ENCODE results near the gene TIMM21.

Gene TIMM21

DNA sequence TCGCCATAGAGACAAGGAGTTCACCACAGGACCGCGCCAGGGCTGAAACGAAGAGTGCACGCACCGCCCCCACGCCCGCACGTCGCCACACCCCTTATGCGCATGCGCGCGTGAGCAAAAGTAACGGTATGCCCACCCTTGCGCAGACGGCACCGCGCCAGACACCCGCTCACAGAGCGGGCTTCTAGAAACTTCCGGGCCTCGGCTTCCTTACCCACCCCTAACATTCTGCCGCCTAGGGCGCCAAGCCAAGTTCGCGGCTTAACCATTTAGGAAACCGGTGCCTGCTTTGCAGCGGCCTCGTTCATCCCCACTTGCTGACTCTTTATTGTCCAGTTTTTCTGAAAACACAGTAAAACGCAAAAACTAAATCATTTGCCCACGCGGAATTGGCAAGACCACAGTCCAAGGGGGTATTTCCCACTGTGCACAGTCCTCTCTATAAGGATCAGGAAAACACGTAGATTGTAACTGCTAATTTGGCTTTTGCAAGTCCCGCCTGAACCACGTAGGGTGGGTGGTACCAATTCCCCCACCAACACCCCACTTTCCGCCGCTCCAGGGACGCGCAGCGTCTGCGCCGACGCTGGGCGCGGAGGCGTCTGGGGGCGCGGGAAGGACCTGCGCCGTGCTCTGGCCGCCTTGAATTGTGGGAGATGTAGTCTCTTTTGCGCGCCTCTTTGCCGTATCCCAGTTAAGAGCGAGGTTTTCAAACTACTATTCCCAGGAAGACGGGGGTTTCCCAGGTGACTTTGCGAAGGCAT is at the start of gene TIMM21, which contains the start of gene FBXO15:
TIMM21 (plus strand) TSS at position 745 of the 764 bp plus-strand sequence. CDS start 286 bp downstream, outside the sequence.
FBXO15 (minus strand) TSS at position 56 of the 764 bp plus-strand sequence; CDS start at position 7, 49 bp downstream.
- DNase-seq, result peak; percentile 96

GRCh38 chr18:74108460-74108859 is 39.9 kb upstream of the TIMM21 start:
- DNase-seq, result no peak

GRCh38 chr18:74110149-74110548 is 38.2 kb upstream of the TIMM21 start:
- no peak for DNase-seq

GRCh38 chr18:74110976-74111375 is 37.3 kb upstream of the TIMM21 start:
- DNase-seq, result no peak

- no peak for DNase-seq
Observed at GRCh38 chr18:74113711-74114110, 34.6 kb upstream of the TIMM21 start.

DNA sequence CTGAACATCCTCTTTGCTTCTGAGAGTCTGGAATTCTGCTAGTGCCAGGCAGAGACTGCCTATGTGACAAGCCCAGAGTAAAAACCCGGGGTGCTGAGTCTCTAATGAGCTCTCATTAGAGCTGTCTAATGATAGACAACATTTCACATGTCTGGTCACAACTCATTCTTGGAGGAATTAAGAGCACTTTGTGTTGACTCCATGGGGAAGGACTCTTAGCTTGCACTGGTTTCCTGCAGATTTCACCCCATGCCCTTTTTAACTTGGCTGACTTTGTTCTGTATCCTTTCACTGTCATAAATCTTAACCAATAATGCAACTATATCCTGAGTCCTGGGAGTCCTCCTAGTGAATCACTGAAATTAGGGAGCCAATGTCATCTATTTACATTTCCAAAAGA is 34.2 kb upstream of the TIMM21 start:
- no peak for DNase-seq

DNA sequence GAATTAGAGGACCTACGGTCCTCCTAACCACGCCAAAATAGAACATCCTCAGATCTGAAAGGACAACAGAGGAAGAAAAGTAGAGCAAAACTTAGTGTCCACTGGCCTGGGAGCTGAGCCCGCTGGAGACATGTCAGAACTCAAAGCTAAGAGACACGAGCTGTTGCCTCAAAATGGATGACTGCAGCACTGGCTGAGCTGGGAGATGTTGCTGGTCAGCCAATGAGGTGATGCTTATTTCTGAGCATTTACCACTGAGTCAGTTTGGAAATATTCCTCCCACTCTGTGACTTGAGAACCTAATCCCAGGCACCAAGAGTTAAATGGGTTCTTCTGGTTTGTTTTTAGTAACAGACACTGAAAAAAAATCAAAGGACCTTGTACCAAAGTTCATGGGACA is 33.3 kb upstream of the TIMM21 start:
- DNase-seq, result no peak

GRCh38 chr18:74116633-74117554 is 31.4 kb upstream of the TIMM21 start:
- peak; percentile 8 for DNase-seq

DNA sequence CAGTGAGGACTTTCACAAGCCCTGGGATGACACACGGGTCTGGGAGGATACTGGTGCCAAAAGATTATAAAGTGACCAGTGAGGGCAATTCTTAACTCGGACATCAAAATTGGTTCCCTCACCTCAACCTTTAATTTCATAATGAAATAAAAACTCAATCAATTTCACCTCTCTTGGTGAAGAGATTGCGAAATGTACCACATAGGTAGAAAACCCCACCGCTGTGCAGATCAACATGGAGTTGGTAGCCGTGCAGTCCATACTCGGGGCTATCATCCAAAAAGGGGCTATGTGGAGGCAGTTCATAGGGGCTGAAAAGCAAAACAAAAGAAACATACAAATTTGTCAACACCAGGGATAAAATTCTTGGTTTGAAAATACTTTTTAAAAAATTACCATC is 25.1 kb upstream of the TIMM21 start:
- DNase-seq, result no peak

GRCh38 chr18:74124642-74125041 is 23.7 kb upstream of the TIMM21 start:
- no peak for DNase-seq

- DNase-seq, result no peak
Observed at GRCh38 chr18:74126684-74127655, 21.4 kb upstream of the TIMM21 start.

DNA sequence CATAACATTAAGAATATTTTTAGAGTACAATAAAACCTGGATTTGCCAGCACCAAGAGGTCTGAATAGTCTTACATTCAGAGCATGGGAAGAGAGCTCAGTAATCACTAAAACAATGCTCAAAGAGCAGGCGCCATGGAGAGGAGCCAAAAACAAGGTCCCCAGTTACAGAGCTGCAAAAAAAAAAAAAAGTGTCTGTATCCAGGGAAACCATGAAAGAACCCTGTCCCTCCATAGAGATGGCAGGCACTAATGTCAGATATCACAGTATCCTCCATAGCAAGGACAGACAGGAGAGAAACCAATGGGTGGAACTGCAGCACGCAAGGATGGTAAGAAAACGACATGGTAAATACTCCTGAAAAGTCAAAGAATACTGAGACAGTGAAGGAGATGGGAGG is 20.2 kb upstream of the TIMM21 start:
- no peak for DNase-seq

DNA sequence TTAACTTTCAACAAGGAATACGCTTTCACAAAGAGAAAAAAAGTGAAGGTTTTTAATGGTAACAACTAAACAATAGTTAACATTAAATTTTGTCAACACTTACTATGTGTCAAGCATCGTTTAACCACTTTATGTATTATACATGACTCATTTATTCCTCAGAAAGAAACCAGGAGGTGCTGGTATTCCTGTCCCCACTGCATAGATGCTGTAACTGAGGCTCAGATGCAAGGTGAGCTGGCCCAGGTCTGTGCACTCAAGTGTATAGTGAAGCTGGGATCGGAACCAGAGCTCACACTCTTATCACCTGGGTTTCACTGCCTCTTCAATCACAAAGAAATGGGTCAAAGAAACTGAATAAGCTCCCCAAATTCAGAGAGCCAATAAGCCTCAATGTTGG is 17.2 kb upstream of the TIMM21 start:
- DNase-seq, result no peak

DNA sequence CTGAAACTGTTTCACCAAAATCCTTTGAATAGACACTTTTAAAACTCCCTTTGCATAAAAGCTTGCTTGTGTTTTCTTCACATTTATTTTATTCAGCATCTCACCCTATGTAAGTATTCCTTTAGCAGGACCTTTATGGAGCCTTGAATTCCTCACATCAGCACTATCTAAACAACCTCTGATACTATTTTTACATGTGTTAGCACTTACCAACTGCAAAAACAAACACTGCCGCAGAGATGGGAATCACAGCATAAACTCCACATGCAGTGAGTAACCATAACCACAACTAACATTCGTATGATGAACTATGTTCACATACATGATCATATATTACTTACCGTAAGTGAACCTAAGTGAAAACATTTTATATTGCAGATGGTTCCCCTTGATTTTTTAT is 16.1 kb upstream of the TIMM21 start:
- DNase-seq, result no peak

- no peak for DNase-seq
Observed at GRCh38 chr18:74137920-74138538, 10.3 kb upstream of the TIMM21 start.

DNA sequence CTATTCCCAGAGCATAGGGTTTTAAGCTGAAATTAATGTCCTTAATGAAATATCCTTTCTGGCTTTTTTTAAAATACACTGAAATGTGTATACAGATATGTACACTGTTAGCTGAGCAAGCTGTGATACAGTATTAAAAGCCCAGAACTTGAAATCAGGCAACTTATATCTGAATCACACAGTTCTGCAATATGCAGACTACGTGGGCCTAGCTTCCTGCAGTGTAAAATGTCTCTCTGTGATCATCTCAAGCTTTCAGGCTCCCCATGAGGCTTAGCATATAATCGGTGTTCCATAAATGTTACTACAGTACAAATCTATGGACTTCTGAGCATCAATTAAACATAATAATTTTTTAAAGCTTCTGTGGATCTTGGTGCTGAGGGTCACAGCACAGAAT is 8.9 kb upstream of the TIMM21 start:
- no peak for DNase-seq

- no peak for DNase-seq
Observed at GRCh38 chr18:74139888-74140287, 8.4 kb upstream of the TIMM21 start.

- DNase-seq, result no peak
Observed at GRCh38 chr18:74140582-74140981, 7.7 kb upstream of the TIMM21 start.

DNA sequence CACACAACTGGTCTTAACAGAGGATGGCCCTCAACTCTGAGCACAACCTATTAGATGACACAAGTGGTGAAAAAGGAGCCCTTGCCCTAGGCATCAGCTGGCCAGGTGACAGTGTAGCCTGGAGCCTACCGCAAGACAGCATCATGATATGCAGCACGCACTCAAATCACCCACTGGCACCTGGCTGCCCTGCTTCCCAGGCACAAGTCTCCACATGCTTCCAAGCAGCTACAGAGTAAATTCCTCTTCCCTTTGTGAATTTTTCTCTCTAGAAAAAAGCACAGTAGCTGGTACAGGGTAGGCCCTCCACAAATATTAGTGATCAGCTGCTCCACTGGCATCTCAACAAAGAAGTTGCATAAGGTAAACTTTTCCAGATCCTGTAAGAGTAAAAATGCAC is 6.7 kb upstream of the TIMM21 start:
- no peak for DNase-seq

- DNase-seq, result no peak
Observed at GRCh38 chr18:74142252-74142651, 6.1 kb upstream of the TIMM21 start.

DNA sequence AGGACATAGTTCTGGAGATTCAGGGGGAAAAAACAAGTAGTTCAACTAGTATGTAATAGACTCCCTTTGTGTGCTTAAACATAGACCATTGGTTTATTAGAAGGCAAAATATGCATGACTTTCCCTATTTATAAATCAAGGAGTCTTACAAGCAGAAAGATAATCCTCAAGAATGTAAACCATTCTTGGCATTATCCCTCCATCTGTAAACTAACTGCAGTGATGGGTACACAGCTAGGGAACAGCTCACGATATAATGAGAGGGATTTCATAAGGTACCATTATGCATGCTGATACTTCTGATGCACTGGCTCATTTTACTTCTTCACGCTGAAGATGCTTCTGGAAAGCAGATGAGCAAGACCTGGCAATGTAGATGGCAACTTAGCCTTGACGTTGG is 1.6 kb upstream of the TIMM21 start:
- no peak for DNase-seq

- DNase-seq, result no peak
Observed at GRCh38 chr18:74147491-74147778, 888 bp upstream of the TIMM21 start.
